A172 (cell line): ENCODE results near the gene MYB. TPM values are rescaled to one million over a fixed set of nuclear protein-coding genes. Genes with fewer than 3 reads are reported as not detected.

ENCODE experiments used
- DNase-seq: peaks from one replicate; pipeline ENCODE4 v3.0.0-alpha.2; 2015; ENCODE audit warnings: low spot score
- total RNA-seq: library from RNA; depleted of rRNA; stranded (reverse); fragments of >200 nt; shearing (Covaris generic); gene quantifications from 2 replicates; pipeline ENCODE4 v1.2.3, GENCODE V29; 2014

Gene MYB
- total RNA-seq, 1 experiment from 2014 or later = 4.1 TPM

DNA sequence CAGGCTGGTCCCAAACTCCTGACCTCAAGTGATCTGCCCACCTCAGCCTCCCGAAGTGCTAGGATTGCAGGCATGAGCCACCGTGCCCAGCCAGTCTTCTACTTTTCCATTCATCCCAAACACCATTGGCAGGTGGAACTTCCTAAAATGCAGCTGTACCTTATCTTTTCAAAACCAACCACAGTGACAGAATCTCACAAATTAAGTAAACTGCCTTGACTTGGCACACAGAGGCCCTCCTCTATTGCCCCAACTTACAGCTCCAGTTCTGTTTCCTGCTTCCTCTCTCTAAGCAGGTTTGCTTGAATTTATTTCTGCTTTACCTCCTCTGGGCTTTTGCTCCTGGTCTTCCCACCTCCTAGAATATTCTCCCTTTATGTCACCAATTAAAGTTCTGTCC, 7.6 kb downstream of the MYB start:
- DNase-seq = no peak

DNA sequence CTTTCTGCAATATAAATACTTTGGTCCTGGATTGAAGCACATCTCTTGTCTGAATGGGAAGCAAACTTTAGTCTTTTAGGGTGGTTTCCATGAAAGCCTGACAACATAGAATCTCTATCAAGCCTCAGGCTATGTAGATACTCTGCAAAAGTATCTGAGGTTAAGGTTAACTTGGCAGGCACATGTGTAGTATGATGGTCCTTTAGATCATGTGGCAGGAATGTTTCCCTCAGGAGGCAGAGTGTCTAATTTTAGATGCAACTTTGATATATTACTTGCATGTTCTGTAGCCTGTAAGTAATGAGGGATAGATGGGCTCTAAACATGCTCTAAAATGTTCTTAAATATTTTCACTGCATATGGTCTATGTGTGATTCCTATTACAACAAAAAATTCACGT, 8.2 kb downstream of the MYB start:
- DNase-seq = no peak

DNA sequence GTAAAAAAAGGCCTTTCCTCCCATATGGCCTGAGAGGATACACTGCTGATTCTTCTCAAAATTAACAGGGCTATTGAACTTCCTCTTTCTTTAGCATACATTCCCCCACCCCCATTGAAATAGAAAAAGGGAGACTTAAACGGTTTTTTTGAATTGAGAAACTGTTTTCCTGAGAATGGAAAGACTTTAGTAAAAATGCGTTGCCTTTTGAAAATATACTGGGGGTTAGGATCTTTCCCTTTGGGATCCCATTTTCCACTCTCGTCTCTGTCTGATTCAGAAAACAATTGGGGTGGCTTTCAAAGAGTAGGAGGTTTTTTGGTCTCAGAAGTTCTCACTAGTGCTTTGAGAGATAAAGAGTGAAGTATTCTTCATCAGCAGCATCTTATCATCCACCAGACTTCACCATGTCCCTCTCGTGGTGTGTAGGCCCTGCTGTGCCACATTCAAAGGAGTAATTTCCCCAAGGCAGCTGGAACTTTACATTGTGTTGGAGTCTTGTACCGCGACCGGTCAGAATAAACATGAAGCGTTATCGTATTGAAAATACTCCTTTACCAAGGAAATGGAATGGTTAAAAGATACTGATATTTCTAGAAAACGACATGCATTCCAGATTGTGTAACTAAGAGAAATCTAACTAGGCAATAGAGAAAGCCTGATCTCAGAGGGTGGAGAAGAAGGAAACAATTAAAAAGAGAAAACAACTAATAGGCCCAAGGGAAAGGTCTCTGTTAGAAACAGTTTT, 10.6 kb downstream of the MYB start:
- DNase-seq = no peak

DNA sequence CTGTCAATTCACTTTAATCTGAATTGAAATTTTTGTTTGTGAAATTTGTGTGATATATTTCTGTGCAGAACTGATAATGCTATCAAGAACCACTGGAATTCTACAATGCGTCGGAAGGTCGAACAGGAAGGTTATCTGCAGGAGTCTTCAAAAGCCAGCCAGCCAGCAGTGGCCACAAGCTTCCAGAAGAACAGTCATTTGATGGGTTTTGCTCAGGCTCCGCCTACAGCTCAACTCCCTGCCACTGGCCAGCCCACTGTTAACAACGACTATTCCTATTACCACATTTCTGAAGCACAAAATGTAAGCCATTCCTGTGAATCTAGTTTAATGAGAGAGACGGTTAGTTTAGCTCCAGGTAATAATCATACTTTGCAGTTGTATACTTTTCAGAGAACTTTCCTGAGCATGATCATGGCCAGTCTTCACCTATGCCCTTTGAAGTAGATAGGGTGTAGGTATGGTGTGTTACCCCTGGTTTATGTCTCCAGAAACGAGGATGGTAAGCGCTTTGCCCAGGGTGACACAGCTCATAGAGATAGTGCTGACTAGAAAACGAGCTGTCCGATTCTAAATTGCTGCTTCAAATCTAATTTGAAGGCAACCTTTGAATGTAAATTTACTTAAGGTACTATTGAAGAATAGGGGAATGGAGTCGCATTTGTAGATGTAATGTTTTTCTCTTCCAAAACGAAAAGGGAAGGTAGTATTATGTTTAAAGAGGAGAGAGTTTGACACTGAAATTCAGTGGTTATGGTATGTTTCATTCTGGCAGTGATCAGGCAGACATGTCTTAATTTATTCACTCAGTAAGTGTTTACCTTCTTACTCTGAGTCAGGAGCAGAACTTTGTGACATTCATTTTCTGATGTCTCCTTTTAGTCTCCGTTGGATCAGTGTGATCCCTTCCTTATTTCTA, 11.4 kb downstream of the MYB start:
- DNase-seq = no peak

DNA sequence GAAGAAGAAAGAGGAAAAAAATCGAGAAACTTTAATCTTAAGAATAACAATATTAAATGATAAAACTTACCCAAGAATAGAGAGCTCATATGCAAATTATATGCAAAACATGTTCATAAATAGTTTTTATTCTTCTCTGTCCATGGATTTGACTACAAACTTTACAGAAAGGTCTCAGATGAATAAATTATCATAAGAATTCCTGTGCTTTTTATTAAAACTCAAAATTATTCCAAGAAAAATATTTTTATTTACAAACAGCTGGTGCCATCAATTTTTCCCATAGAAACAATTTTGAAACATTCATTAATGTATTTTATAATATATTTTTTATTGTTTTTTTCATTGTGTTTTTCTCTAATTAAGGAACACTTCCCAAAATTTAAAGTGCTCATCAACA, 12.1 kb downstream of the MYB start:
- DNase-seq = no peak

DNA sequence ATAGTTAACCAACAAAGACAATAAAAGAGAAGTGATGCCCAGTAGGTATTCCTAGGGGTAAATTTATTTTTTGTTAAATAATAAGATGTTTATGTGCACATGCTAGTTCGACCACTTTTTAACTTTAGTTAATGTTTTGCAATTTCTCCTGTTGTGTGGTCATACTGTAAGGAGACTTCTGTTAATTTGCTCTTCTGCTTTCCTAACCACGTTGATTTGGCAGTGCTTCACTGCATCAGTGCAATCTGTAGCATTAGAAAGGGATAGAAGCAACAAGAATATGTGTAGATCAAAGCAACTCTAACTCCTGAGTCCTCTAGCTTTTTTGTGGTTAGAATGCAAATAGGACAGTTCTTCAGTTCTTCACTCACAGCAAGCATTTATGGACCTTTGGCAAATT, 13.9 kb downstream of the MYB start:
- DNase-seq = no peak

DNA sequence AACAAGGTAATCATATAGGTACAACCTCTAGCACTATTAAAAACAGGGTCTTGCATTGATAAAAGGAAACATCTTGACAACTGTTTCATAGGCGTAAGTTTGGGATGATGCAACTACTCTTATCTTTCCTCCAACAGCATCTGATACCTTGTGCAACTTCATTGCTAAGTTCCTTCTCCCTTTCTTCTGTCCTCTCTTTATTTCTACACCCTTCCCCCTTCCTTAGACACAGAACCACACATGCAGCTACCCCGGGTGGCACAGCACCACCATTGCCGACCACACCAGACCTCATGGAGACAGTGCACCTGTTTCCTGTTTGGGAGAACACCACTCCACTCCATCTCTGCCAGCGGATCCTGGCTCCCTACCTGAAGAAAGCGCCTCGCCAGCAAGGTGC, 14.4 kb downstream of the MYB start:
- no peak for DNase-seq

DNA sequence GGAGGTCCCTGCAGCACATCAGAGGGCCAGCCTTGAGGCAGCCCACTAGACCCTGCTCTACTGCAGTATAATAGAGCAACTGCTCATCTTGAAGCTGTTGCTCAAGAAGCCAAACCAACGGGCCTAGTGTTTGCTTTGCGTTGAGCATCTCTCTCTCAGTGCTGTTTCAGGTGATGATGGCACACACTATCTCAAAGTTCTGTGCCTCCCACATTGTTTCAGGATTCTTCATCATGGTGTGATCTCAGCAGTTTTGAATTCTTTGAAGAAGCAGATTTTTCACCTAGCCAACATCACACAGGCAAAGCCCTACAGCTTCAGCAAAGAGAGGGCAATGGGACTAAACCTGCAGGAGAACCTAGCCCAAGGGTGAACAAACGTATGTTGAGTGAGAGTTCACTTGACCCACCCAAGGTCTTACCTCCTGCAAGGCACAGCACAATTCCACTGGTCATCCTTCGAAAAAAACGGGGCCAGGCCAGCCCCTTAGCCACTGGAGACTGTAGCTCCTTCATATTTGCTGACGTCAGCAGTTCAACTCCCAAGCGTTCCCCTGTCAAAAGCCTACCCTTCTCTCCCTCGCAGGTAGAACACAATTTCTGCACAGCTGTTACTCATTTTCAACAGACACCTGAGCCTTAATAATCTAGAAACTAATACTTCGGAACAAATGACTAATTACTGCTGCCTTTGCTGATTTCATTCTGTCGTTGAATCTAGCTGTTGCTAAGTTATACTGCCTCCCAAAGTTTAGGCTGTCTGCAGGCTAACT, 15.8 kb downstream of the MYB start:
- DNase-seq = no peak

DNA sequence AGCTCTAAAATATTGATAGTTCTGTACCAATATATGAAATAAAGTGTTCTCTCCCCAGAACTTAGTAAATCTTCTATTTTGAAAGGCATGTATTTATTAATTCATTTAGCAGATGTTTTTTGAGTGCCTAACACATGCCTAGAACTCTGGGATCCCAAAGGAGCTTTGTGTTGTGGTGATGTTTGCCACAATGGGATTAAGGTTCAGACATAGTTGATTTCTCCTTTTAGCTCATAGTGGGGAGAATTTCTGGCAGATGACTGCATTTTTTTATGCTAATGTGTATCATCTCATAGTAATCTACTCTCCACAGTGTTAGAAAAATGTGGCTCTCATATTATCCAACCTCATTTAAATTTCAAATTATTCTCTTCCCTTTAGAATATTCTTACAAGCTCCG, 21.7 kb downstream of the MYB start:
- DNase-seq = no peak

DNA sequence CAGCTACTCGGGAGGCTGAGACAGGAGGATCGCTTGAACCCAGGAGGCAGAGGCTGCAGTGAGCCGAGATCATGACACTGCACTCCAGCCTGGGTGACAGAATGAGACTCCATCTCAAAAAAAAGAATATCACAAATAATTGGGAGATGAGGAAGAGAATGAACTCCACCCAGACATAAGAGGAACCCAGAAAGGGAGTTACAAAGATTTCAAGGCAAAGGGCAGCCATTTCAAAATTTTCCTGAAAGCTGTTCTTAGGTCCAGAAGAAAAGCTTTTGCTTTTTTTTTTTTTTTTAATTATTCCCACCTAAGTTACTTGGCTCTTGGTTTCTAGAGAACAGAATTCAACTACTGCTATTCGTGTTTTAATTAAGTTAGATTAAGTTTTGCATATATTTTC, 23.8 kb downstream of the MYB start:
- DNase-seq = no peak

DNA sequence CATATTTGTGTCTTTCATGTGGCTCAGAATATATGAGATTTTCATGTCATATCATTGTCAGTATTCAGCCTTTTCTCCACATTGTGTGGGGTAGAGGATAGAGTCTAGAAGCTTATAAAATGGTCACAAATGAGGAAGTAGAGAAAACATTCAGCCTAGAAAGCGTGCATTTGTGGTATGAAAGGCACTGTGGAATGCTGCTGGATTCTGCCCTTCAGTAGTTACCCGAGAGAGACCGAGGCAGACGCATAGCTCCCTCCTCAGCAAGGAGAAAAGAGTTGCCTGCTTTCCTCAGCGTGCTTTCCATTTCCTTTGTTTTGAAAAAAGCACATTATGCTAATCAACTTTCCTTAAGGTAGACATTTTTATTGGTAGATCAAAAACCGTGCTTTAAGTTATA, 28.7 kb downstream of the MYB start:
- DNase-seq = no peak

DNA sequence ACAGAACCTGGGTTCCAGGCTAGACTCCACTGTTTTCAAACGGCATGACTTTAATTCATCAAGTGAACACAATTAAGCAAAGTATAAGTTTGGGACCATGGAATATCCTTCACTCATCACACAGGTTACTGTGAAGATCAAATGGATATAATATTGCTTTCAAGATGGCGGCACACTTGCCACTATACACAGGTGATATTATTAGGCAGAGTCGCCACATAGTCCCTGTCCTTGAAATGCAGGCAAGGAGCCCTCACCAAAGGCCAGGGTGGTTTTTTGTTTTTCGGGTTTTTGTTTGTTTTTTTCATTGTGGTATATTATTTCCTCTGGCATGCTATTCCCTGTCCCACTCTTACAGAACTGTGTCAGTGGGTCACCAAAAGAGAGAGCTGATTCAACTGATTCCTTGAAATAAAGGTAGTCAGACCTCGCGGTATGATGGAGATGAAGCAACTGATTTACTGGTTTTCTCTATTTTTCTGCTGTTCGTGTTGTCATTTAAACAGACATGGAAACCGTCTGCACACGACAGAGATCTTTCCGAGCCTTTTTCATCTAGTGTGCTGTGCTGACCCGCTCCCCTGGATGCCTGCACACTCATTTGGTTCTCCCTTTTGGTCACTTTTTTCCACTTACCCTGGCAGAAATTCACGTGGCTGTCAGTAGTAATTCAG, 29.7 kb downstream of the MYB start:
- DNase-seq = no peak

DNA sequence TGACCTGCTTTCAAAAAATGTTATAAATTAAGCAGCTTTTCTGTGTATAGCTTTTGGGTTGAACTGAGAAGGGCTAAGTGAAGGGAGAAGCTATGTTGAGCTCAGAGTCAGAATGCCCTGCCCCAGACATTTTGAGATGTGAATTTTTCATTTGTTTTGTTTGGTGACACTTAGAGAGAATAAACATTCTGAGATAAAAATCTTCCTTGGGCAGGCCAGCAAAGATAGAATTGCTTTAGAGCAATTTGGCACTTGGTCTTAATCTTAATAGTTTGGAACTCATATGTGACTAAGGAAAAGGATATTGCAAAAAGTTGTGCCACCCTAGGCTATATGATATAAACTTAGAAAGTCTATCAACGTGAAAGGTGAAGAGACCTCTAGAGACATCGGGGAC, 30.2 kb downstream of the MYB start:
- DNase-seq = no peak

DNA sequence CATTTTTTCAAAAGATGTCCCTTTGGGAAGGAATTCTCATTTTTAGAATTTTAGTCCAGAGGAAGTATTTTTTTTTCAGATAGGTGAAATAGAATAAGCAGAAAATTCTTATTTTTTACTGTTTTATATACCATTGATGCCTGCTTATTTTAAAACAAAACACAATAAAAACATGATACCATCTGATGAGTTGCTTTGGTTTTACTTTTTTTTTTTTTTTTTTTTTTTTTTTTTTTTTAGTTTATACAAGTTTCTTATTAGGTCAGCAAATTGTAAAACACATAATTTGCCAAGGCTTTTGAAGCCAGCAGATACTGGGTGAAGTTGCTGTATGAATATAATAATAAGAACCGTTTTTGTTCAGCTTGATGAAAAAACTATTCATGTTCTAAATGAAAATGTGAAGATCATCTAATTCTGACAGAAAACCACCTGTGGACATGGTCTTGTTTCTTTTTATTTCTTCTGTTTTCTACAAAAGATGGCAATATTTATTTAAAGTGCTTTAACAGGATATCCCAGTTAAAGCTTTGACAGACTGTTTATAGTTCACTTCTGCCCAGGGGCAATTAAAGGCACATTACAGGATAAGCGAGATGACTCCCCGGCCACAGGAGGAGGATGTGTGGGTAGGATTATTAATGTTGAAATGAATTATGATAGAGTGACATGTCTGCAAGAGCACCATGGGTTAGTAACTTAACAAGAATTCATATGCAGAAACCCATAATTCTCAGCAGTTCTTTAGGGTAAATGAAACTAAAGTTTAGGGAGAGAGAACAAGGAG, 31.1 kb downstream of the MYB start:
- DNase-seq = peak; percentile 65

DNA sequence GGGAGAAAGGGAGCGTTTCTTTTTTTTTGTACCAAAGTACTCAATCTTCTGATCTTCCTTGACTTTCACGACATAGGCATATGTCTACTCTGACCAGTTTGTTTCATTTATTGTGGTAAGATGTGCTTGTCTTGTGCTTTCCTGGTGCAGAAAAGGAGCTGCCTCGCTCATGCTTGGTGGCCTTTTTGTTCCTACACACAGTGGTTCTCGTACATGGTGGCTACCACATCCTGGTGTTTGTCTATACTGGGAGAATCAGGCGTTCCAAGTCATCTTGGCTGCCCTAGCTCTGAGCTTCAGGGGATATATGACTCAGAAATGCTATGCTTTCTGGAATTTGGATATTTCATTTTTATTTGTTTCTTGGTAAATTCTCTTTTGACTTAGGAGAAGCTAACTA, 31.8 kb downstream of the MYB start:
- DNase-seq = peak; percentile 29

DNA sequence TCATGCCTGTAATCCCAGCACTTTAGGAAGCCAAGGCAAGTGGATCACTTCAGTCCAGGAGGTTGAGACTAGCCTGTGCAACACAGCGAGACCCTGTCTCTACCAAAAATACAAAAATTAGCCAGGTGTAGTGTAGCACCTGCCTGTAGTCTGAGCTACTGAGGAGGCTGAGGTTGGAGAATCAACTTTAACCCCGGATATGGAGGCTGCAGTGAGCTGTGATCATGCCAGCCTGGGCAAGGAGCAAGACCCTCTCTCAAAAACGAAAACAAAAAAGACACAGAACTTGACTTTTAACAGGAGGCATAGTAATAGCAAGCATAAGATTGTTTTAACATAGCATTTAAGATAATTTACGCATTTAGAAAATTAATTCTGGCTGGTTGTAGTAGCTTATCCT, 32.5 kb downstream of the MYB start:
- DNase-seq = no peak

DNA sequence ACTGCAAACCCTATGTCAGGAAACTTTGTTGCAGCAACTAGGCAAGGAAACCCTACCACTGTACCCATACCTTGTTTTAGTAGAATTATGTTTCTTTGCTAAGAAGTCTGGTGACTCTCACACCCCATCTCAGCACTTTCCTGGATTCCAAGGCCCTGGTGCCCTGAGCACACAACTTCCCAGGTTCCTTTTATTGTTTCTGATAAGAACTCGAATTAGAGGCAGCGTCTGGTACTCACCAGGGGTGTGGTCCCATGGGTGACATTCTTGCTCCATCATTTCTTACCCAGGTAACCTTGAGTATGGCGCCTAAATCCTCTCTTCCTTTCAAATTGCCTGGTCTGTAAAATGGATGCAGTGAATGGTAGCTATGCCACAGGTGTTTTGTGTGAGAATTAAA, 34.1 kb downstream of the MYB start:
- DNase-seq = no peak

DNA sequence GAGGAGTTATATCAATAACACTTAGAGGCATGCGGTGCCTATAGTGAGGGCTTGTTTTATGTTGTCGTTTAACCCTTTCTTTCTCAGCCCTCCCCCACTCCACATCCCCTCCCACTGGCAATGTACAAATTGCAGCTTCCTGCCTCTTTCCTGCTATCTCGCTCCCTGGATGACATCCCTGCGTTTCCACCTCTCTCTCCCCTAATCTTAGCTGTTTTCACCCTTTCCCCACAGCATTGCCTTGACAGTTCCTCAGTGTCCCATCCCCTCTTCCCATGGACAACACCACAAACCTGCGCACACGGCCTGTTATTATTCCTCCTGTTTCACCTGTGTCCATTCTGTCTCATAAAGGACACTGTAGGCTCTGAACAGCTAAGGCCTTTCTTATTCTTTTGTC, 34.5 kb downstream of the MYB start:
- no peak for DNase-seq

DNA sequence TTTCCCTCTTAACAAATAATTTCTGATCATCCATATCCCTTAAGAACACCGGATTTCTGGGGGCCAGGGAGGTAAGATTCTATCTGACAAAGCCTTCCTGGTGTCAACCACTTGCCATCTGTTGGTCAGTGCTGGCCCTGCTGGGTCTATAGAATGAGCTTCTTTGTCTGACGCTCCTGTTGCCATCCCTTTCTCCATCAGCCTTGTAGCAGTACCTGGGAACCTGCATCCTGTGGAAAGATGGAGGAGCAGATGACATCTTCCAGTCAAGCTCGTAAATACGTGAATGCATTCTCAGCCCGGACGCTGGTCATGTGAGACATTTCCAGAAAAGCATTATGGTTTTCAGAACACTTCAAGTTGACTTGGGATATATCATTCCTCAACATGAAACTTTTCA, 36.6 kb downstream of the MYB start:
- no peak for DNase-seq

DNA sequence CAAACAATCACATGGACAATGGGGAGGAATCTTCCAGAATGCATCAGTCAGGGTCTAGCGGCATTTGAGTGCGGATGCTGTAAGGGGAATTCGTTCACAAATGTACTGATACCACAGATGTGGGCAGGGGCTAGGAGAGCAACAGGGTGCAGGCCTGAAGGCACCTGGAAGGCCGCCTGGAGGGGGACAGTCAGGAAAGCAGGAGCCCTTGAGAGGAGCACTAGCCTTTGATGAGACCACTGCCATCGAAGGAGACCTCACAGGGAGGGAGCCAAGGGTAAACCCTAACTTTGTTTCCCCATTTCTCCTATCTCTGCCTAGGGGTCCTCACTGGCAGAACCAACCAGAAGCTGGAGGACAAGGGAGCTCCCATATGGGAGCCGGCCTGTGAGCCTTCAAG, 38.2 kb downstream of the MYB start:
- DNase-seq = no peak

DNA sequence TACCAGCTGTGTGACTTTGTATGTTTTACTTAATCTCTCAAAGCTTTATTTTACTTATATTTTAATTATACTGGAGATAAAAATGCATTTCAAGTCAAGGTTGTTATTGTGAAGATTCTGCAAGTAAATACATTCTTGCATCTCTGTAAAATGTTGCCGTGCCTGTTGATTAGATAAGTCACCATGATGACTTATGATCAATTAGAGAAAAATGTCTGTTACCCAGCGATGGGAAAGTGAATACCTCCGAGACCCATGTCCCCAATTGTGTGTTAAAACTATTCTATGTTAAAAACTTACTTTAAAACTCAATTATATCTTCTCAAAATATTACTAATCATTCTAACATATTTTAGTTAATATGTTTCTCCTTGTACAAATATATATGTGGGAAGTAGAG, 39.9 kb downstream of the MYB start:
- DNase-seq = no peak
